Mucosa of rectum (tissue), 2 donors: ENCODE measurements around the gene HABP4.
"Not testable (repeated sequence)": the region's sequence is repeated elsewhere in the genome, so short reads cannot be mapped to it uniquely, and the experiment has no call there.

Source experiments
- H3K27ac ChIP-seq, 2 donors: one replicate each; pipeline ENCODE4 v1.7.0; 2013; ENCODE audit warnings: inconsistent platforms in 2 of 2, low read depth in 2 of 2, low read length in 2 of 2
- H3K27me3 ChIP-seq, 2 donors: one replicate each; pipeline ENCODE4 v1.7.0; 2013; ENCODE audit warnings: low read length in 2 of 2; ENCODE audit not compliant: control insufficient read depth in 2 of 2, insufficient read depth in 2 of 2
- H3K36me3 ChIP-seq, 2 donors: one replicate each; pipeline ENCODE4 v1.7.0; 2013; ENCODE audit warnings: low read length in 2 of 2; ENCODE audit not compliant: control insufficient read depth in 2 of 2, insufficient read depth in 2 of 2
- H3K4me1 ChIP-seq, 2 donors: one replicate each; pipeline ENCODE4 v1.7.0; 2013; ENCODE audit warnings: low read length in 2 of 2, mild to moderate bottlenecking in 1 of 2; ENCODE audit not compliant: control insufficient read depth in 2 of 2, insufficient read depth in 2 of 2
- H3K4me3 ChIP-seq, 2 donors: one replicate each; pipeline ENCODE4 v1.7.0; 2013; ENCODE audit warnings: low read length in 2 of 2
- H3K9ac ChIP-seq, 2 donors: one replicate each; pipeline ENCODE4 v1.7.0; 2013; ENCODE audit warnings: low read length in 2 of 2, low read depth in 1 of 2, mild to moderate bottlenecking in 1 of 2
- H3K9me3 ChIP-seq, 2 donors: one replicate each; pipeline ENCODE4 v1.7.0; 2013; ENCODE audit warnings: low read length in 2 of 2; ENCODE audit not compliant: control insufficient read depth in 2 of 2
- donor health status: healthy.
- donor health status: Normal muscosa, but diverticular disease.

The HABP4 gene

GRCh38 chr9:96496368-96497116, 46.6 kb downstream of the HABP4 start:
- no peaks in the 10 kb centered on the region for H3K9me3 ChIP-seq
- H3K27ac ChIP-seq = no peak overlapping the region
- H3K4me3 ChIP-seq = no peak overlapping the region
- no peak overlapping the region for H3K9ac ChIP-seq
- no peaks in the 10 kb centered on the region for H3K4me1 ChIP-seq
- H3K27me3 ChIP-seq = no peaks in the 10 kb centered on the region
- peaks cover 0 to 5% of the 10 kb centered on the region in 2 donors for H3K36me3 ChIP-seq

- H3K36me3 ChIP-seq = peaks cover 0 to 3% of the 10 kb centered on the region in 2 donors
- no peaks in the 10 kb centered on the region for H3K27me3 ChIP-seq
- no peaks in the 10 kb centered on the region for H3K9me3 ChIP-seq
- no peak overlapping the region for H3K4me3 ChIP-seq
- H3K9ac ChIP-seq = no peak overlapping the region
- H3K27ac ChIP-seq = no peak overlapping the region
- H3K4me1 ChIP-seq = no peaks in the 10 kb centered on the region
Observed at GRCh38 chr9:96497117-96497399, 47.1 kb downstream of the HABP4 start.

- H3K9ac ChIP-seq = no peak overlapping the region
- no peaks in the 10 kb centered on the region for H3K9me3 ChIP-seq
- H3K27ac ChIP-seq = no peak overlapping the region
- no peak overlapping the region for H3K4me3 ChIP-seq
- H3K27me3 ChIP-seq = no peaks in the 10 kb centered on the region
- H3K4me1 ChIP-seq = no peaks in the 10 kb centered on the region
- H3K36me3 ChIP-seq = no peaks in the 10 kb centered on the region
Observed at GRCh38 chr9:96498796-96499195, 48.8 kb downstream of the HABP4 start.

GRCh38 chr9:96499257-96499656, 49.3 kb downstream of the HABP4 start:
- H3K4me3 ChIP-seq = no peak overlapping the region
- no peaks in the 10 kb centered on the region for H3K4me1 ChIP-seq
- H3K27ac ChIP-seq = no peak overlapping the region
- no peaks in the 10 kb centered on the region for H3K36me3 ChIP-seq
- H3K9ac ChIP-seq = no peak overlapping the region
- H3K27me3 ChIP-seq = no peaks in the 10 kb centered on the region
- H3K9me3 ChIP-seq = no peaks in the 10 kb centered on the region

GRCh38 chr9:96500696-96501632, 51.0 kb downstream of the HABP4 start:
- Histone ChIP-seq H3K9me3 (no peaks in the 10 kb centered on the region), H3K27me3 (no peaks in the 10 kb centered on the region), H3K4me3 (no peak overlapping the region), H3K27ac (no peak overlapping the region), H3K9ac (no peak overlapping the region), H3K4me1 (no peaks in the 10 kb centered on the region), H3K36me3 (peaks cover 0 to 2% of the 10 kb centered on the region in 2 donors)

- Histone ChIP-seq H3K27me3 (no peaks in the 10 kb centered on the region), H3K36me3 (peaks cover 0 to 2% of the 10 kb centered on the region in 2 donors), H3K4me1 (no peaks in the 10 kb centered on the region), H3K4me3 (no peak overlapping the region), H3K9ac (no peak overlapping the region), H3K9me3 (no peaks in the 10 kb centered on the region), H3K27ac (no peak overlapping the region)
Observed at GRCh38 chr9:96501633-96502538, 51.9 kb downstream of the HABP4 start.

GRCh38 chr9:96502539-96503373, 52.8 kb downstream of the HABP4 start:
- Histone ChIP-seq H3K36me3 (peaks cover 0 to 2% of the 10 kb centered on the region in 2 donors), H3K27ac (no peak overlapping the region), H3K4me1 (no peaks in the 10 kb centered on the region), H3K9me3 (no peaks in the 10 kb centered on the region), H3K4me3 (no peak overlapping the region), H3K27me3 (no peaks in the 10 kb centered on the region), H3K9ac (no peak overlapping the region)

- H3K9ac ChIP-seq, H3K4me1 ChIP-seq, H3K36me3 ChIP-seq, H3K27ac ChIP-seq, H3K9me3 ChIP-seq, H3K4me3 ChIP-seq, H3K27me3 ChIP-seq: not testable (repeated sequence)
Observed at GRCh38 chr9:96503374-96503748, 53.4 kb downstream of the HABP4 start.

- peaks cover 2 to 7% of the 10 kb centered on the region in 2 donors for H3K36me3 ChIP-seq
- H3K9ac ChIP-seq = no peak overlapping the region
- no peaks in the 10 kb centered on the region for H3K4me1 ChIP-seq
- no peak overlapping the region for H3K27ac ChIP-seq
- H3K27me3 ChIP-seq = no peaks in the 10 kb centered on the region
- no peaks in the 10 kb centered on the region for H3K9me3 ChIP-seq
- no peak overlapping the region for H3K4me3 ChIP-seq
Observed at GRCh38 chr9:96503918-96504317, 53.9 kb downstream of the HABP4 start.
